GM21737 (cell line): ENCODE data around the gene C7orf57.

Experiments used
- ATAC-seq: cut with Tn5 transposase; IDR thresholded peaks from one replicate; pipeline ENCODE4 v1.9.1; 2021; ENCODE audit warnings: mild to moderate bottlenecking, moderate library complexity; ENCODE audit not compliant: unreplicated experiment

Gene C7orf57

DNA sequence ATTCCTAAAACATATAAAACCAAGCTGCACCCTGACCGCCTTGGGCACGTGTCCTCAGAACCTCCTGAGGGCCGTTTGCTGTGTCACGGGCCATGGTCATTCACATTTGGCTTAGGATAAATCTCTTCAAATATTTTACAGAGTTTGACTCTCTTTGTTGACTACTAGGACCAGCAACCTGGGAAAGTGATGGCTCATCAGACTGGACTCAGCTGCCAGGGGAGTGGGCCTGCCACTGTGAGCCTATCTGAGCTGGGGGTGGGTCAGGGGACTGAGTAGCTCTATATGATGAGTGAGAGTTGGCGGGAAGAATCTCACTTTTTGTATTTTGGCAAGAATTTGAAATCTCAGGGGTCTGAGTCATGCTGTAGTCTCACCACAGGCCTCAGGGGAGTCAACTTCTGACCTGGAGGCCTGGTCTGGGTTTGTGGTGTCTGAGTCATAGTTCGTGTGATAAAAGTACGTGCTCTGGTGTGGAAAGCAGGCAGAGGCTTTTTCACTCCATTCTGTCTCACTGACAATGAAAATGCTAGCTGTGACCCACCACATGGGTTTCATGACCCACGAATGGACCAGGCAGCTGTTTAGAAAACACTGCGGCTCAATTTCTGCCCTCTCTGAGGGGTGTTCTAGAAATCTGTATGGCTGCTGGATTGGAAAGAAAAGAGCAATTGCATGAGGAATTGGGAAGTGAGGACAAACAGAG lies 49.5 kb downstream of the C7orf57 start:
- ATAC-seq = peak; percentile 53

DNA sequence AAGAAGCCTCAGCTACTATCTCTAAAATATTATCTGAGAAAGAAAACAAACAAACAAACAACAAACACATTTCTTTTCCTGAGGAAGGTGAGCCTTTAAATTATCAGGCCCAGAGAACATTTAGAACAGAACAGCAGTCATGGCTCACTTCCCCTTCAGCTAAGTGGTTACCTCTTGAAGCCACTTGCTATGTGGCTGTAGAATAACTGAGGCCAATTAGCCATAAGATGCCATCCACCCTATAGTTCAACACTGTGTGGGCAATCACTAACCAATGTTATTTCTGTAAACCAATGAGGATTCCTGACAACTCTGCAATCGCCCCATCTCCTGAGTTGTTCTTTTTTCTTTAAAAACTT lies 50.1 kb downstream of the C7orf57 start:
- ATAC-seq = no peak

DNA sequence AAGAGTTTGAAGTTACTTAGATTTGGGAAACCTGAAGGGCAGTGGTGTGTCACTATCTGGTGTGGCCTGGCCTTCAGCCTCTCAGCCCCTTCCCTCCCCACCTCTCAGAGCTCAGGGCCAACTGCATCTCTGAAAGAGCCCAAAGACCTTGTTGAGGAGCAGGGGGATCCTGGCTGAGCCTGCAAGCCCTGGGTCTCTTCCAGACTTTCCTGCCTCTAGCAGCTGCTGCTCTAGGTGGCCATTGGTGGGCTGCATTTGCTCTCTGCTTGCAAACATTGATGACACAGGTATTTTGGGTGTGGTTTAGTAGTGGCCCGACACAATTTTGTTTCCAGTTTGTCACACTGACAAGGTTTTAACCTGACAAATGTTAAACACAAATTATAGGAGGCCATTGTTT lies 50.6 kb downstream of the C7orf57 start:
- ATAC-seq = no peak

DNA sequence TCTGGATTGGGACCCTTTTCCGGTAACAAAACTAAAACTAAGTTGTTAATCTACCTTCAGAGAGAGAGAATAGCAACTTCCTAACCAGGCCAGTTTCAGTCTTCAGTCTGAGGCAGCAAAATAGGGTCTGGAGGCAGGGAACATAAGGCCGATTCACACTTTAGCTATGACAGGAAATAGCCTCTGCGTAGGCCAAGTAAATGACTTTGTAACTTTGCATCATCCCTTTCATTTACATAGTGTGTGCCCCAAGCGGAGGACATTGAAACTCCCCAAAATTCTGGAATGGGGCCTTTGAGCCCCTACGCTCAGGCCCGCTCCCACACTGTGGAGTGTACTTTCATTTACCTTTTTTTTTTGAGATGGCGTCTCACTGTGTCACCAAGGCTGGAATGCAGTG lies 52.0 kb downstream of the C7orf57 start:
- no peak for ATAC-seq

DNA sequence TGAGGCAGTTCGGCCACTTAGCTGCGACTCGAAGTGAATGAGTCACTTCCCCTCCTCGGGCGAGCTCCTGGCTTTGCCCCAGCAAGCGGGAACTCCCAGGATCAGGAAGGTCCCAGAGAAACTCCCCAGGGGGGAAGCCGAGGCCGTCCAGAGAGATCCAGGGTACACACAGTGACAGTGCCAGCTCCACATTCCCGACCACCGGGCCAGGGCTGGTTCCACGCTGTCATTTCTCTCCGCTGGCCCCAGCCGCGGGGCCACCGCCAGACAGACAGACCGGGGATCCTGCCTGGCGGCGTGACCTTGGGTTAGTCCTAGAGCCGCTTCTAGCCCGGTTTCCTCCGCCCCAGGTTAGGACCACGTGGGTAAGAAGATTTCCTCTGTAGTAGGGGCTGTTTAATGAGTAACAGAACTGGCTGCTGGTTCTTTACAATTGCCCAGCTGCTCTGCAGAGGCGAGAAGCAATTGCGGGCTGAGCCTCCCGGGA lies 53.3 kb downstream of the C7orf57 start:
- peak; percentile 64 for ATAC-seq

DNA sequence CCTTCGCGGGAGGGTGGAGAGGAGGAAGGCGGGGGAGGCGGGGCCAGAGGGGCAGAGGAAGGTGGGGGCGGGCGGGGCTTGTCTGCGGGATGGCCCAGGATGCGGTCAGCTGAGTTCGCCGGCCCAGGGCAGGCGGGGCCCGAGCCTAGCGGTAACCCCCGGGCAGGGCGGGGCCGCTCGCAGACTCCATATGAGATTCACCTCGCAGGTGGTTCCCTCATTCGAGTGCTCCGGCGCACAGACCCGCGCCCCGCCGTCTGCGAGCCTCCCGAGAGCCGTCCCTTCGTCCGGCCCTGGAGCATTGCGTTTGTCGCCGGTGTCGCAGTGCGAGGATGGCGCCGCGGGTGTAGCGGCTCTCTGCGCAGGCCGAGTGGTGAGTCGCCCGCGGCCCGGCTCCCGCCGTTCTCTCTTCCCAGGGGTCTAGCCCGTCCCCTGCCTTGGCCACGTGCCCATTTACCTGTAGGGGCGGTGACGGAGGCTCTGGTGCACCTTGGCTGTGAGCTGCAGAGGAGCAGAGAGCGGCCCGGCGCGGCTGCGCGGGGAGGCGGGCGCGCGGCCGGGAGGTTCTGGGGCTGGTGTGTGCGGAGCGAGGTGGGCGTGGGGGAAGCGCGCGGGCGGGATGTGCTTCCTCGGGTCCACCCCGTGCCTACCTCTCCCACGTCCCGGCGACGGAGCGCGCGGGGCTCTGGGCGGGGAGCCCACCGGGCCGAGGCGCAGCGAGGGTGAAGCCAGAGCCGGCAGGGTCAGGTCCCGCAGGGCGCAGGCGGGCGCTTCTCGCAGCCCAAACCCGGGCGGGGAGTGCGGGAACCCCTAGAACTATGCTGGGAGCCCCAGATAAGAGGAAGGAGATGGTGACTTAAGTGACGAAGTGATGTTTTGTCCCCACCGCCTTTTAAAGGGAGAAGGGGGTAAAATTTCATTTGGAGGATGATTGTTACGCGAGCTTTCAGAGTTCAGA lies 54.0 kb downstream of the C7orf57 start, which contains the start of gene UPP1:
Gene UPP1, plus strand, starts transcription at position 220 of the 958 bp plus-strand sequence. CDS start 5,519 bp downstream, outside the sequence.
- peak; percentile 55 for ATAC-seq

DNA sequence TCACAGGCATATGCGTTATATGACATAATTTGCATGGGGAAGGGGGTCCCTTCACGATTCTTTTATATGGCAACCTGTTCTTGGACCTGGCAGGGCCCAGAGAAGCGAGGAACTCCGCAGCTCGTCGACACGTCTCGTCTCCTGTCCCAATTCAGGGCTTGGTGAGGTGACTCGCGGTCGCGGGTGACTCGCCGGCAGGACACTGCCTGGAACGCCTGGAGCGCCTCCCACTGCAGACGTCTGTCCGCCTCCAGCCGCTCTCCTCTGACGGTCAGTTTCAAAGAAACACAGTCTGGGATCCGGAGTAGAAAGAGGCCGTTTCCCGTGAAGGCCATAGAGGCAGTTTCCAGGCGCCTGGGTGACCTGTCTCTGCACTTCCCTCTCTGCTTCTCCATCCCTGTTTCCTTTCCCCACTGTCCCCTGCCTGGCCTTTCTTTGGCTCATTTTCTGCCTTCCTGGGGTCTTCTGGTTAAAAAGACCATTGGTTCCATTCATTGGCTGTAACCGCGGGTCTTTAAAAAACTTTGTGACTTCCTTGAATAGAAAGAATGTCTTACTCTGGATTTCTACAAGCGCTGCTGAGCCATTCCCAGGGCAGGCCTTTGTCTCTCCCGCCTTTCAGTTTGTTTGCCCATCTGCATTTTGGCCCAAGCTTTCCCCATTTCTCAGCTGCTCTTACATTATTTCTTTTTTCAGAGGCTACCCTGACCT lies 54.9 kb downstream of the C7orf57 start:
- no peak for ATAC-seq

DNA sequence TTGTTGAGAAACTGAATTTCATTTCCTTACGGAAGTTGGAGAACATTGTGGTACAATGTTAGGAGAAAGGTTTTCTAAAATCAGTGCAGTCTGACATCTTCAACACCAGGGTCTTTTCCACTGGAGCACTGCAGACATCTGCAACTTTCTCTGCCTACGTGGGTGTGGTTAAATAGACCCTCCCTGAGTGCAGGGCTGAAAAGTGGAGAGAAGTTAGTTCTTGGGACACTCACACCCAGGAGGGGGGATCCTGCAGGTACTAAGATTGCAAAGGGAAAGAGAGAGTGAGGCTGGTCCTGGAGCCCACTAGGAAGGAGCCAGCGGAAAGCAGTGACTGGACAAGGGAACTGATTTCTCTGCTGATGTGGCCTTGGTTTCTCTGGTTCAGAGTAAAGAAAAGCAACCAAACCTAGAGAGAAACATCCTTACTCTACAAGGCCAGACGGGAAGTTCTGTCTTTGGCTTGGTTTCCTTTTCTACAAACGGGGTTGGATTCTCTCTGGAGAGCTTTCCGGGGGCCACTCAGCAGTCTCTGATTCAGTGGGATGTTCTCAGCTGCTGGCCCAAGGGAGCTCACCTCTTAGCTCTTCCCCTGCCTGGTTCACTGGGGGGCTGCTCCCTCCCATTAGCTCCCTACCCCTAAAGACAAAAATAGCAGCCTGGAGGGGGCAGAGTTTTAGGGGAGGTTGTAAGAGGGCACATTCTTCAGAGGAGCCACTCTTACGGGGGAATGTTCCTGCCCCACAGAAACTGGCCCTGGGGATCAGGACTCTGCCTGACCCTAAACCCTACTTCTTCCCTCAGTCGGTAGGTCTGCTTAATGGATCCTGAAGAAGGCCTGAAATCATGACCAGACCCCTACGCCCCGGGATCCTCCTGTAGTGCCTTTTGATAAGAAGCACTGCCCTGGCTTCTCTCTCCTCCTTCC lies 56.4 kb downstream of the C7orf57 start:
- no peak for ATAC-seq

DNA sequence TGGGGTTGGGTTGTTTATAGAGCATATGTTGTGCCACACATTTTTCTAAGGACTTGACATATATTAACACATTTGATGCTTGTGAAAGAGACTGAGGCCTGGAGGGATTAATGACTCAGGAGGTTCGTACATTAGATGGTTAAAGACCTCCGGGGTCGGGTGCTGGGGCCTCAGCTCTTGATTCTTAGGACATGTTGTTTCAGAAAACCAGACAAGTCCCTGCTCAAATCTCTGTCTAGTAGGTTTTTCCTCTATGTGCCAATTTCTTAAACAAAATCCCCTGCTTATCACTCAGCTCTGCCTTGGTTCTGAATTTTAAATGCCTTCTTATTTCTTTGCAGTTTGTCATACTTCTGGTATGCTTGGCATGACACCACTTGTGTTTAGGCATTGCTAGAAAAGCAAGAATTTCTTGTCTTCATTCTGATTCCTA lies 59.5 kb downstream of the C7orf57 start:
- ATAC-seq = no peak

DNA sequence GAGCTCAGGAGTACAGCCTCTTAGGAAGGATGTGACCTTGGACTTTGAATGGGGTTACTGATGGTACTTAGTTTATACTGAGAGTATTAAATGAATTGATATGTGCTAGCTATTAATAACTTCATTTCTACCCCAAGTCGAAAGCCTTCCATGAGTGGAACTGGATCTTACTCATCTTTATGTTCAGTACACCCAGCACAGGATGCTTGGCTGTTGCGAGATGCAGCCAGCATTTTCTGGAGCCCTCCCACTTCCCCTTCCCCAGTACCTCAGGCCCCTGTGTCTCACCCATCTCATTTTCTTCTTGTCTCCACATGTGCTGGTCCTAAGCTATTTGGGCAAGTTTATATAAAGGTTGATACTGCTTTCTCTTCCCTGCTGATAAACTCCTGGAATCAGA lies 60.9 kb downstream of the C7orf57 start:
- ATAC-seq = no peak

DNA sequence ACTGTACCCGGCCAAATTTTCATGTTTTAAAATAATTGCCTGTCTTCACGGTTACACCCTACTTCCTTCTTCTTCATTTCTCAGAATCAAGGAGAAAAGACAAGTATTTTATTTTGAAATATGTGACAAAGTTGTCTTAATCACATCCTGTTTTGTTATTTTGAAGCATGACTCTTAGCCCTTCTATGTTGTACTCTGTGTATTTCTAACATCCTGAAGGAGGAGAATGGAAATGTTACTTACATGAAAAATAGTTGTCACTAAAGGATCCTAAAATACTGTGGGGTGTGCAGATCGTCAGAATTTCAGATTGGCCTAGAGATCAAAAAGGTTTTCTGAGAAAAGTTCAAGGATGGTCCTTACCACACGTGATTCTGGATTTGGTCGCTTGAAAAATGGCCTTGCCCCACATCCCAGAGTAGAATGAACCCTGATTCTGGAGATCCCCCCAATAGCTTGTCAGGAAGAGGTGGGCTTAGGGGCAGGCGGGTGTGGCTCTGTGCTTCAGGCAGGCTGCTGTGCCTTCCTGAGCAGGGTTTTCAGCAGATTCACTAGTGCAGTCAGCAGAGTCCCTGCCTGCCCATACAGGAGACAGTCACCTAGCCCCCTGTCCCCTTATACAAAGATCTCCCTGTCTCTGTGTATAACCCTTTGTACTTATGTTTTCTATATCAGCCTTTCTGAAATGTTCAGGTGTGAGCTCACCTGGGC lies 62.3 kb downstream of the C7orf57 start:
- ATAC-seq = no peak

DNA sequence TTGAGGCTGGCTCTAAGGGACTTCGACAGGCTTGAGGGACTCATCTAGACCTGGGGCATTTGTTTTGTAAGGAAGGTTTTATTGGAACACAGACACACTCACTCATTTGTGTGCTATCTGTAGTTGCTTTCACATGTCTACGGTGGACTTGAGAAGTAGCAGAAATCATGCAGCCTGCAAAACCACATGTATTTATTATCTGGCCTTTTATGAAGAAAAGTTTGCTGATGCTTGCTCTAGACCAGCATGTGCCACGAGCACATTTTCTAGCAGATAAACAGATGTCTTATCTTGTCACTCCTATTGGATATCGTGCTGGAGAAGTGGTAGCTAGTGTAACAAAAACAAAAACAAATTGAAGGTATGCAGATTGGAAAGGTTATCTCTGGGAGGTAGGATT lies 63.5 kb downstream of the C7orf57 start:
- ATAC-seq = no peak

DNA sequence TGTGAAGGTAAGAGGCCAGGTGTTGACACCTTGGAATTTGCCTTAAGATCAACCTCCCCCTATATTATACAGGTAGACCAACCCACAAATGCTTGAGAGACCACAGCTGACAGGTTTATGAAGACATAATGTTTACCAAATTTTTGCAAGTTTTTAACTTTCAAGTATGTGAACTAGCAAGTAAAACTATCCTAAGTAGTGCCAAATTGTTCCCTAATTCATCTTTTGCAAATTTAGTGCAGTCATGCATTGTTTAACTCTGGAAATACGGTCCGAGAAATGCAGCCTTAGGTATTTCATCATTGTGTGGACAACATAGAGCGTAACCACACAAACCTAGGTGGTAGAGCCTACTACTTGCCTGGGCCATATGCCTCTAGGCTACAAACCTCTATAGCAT lies 64.4 kb downstream of the C7orf57 start:
- no peak for ATAC-seq

DNA sequence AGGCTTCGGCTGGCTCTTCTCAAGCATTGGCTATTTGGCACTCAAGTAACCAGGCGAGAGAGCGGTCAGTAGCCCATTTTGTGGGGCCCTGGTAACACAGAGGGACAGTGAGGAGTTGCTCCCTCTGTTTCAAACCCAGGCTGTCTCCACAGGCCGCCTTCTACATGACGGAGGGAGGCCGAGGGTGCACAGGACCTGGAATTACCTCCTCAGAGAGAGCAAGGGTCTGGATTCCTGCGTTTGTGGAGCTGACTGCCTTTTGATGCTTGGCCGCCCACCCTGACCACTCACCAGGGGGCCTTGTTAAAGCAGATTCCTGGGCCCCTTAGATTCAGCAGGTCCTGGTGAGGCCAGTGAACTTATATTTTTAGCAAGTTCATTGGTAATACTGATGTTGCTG lies 66.0 kb downstream of the C7orf57 start:
- no peak for ATAC-seq

DNA sequence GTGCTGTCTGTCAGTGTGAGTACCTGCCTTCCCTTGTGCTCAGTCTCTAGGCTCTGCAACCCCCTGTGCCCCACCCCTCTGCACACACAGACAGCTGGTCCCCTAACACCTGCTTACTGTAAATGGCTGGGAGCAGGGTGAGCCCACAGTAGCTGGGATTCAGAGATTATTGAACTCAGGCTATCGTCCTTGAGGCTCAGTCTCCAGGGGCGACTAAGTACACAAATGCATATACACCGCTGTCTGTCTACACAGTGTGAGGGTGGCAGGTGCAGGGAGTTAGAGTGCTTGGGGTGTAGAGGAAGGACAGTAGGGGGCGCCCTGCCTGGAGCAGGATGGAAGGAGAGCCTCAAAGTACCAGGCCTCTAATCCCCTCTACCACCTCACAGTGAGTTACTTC lies 66.6 kb downstream of the C7orf57 start:
- ATAC-seq = no peak

DNA sequence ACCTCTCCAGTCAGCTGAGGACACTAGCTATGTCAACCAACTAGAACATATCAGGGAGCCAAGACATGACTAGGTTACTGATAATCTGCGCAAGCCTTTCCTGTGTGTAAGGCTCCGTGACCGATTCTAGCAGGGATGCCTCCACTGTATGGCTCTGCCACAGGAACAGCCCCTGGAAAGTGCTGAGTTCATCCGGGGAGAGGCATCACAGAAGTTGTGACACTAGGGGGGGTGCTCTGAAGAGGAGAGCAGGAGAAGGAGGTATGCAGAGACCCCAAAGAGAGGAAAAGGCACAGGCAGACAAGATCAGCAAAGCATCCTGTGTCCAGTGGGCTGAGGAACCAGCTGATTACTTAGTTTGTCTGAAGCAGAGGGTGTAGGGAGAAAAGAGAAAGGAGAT lies 67.2 kb downstream of the C7orf57 start:
- no peak for ATAC-seq

DNA sequence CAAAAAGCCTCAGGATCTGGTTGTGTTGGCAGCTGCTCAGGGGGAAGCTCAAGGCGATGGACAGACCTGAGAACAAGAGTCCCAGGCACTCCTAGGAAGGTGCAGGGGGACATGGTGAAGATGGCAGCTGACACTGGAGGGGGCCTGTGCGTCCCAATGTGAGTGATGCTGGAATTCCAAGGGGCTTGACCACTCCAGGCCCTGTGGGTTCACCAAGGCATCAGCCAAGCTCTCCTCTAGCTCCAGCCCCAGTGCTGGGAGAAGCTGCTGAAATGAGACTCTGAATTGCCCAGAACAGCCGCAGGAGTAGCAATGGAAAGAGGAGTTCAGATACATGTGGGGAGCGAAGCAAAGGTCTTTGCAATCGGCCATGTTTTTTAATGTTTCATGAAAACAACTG lies 69.7 kb downstream of the C7orf57 start:
- ATAC-seq = no peak

DNA sequence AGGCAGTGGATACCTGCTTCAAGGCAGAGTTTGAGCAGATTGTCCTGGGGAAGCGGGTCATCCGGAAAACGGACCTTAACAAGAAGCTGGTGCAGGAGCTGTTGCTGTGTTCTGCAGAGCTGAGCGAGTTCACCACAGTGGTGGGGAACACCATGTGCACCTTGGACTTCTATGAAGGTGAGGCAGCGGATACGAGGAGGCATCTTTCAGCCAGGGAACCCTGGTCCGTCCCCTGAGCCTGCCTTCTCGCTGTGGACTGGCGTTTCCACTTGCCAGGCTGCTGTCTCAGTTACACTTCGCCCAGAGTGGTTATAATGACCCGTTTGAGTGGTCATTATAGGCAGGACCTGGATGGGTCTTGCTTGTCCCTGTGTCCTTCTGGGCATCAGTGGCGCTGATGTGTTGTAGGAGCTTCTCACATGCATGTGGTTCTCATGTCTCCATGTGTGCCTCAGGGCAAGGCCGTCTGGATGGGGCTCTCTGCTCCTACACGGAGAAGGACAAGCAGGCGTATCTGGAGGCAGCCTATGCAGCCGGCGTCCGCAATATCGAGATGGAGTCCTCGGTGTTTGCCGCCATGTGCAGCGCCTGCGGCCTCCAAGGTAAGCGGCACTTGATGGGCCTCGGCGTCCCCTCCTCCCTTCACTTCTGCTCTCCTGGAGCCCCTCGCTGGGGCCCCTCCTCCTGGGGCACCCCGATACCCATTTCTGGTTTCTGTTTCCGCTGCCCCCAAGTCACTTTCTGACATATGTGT lies 71.7 kb downstream of the C7orf57 start:
- no peak for ATAC-seq

DNA sequence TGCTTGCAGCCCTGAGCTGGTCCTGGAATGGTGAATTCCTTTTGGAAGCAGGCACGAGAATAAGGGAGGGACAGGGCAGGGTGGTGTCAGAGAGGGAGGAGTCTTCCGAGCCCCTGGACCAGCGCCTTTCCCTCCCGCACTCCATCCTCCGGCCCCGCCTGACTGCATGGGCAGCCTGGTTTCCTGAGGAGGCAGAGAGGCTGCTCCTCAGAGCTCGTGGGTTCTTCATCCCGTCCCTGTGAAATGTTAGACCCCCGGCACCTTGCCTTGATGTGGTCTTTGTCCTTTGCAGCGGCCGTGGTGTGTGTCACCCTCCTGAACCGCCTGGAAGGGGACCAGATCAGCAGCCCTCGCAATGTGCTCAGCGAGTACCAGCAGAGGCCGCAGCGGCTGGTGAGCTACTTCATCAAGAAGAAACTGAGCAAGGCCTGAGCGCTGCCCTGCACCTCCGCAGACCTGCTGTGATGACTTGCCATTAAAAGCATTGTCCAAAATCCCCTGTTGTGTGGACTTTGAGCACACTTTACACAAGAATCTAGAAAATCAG lies 72.7 kb downstream of the C7orf57 start:
- no peak for ATAC-seq
